Upper lobe of left lung (tissue), 4 donors: ENCODE data around the gene NCBP2L.

Experiments
- EP300 ChIP-seq, 4 donors: sonication (generic); formaldehyde crosslinking; IDR thresholded peaks; one replicate each; pipeline ENCODE4 v1.5.1; 2017; ENCODE audit warnings: antibody characterized with exemption in 4 of 4, control low read depth in 2 of 4
- POLR2A ChIP-seq, 4 donors: fragments of 450-650 bp; IDR thresholded peaks; one replicate each; pipeline ENCODE4 v1.5.1; 2016 to 2017; ENCODE audit warnings: antibody characterized with exemption in 4 of 4, mild to moderate bottlenecking in 2 of 4
- POLR2AphosphoS5 ChIP-seq, 2 donors: sonication (generic); formaldehyde crosslinking; IDR thresholded peaks; one replicate each; pipeline ENCODE4 v1.5.1; 2017; ENCODE audit warnings: antibody characterized with exemption in 2 of 2
- TF ChIP-seq, protein P1 (sequence below), 6 experiments: fragments of 450-650 bp in 4 of 6; fragments of 200-600 bp in 2 of 6; sonication (generic) in 2 of 6; IDR thresholded peaks; one replicate each; pipeline ENCODE4 v1.5.1; 2016 to 2019; ENCODE audit warnings: antibody characterized with exemption in 6 of 6

DNA sequence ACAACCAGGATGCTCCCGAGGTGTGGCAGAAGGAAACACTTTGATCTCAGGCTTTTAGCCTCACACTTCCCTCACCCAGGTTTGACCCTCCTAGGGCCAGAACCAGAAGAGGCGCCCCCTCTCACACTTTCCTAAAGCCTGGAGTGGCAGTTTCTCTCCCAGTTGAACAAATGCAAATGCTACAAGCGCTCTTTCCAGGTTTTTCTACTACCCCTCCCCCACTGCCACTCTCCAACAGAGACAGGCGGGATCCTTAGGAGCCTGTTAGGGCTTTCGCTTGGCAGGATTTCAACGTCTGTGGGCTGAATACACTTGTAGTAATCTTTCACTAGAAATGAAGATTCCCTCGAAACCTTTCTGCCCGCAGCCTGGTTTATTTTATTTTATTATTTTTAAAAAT lies 4.3 kb upstream of the NCBP2L start:
- TF ChIP-seq POLR2AphosphoS5 (IDR thresholded peaks at IDR 0.05) (no peak), POLR2A (IDR thresholded peaks at IDR 0.05) (no peak), EP300 (IDR thresholded peaks at IDR 0.05) (no peak)
- TF ChIP-seq, protein P1, sequence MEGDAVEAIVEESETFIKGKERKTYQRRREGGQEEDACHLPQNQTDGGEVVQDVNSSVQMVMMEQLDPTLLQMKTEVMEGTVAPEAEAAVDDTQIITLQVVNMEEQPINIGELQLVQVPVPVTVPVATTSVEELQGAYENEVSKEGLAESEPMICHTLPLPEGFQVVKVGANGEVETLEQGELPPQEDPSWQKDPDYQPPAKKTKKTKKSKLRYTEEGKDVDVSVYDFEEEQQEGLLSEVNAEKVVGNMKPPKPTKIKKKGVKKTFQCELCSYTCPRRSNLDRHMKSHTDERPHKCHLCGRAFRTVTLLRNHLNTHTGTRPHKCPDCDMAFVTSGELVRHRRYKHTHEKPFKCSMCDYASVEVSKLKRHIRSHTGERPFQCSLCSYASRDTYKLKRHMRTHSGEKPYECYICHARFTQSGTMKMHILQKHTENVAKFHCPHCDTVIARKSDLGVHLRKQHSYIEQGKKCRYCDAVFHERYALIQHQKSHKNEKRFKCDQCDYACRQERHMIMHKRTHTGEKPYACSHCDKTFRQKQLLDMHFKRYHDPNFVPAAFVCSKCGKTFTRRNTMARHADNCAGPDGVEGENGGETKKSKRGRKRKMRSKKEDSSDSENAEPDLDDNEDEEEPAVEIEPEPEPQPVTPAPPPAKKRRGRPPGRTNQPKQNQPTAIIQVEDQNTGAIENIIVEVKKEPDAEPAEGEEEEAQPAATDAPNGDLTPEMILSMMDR (IDR thresholded peaks at IDR 0.05), result no peak
